ENCODE results near the gene SLC6A18.

DNA sequence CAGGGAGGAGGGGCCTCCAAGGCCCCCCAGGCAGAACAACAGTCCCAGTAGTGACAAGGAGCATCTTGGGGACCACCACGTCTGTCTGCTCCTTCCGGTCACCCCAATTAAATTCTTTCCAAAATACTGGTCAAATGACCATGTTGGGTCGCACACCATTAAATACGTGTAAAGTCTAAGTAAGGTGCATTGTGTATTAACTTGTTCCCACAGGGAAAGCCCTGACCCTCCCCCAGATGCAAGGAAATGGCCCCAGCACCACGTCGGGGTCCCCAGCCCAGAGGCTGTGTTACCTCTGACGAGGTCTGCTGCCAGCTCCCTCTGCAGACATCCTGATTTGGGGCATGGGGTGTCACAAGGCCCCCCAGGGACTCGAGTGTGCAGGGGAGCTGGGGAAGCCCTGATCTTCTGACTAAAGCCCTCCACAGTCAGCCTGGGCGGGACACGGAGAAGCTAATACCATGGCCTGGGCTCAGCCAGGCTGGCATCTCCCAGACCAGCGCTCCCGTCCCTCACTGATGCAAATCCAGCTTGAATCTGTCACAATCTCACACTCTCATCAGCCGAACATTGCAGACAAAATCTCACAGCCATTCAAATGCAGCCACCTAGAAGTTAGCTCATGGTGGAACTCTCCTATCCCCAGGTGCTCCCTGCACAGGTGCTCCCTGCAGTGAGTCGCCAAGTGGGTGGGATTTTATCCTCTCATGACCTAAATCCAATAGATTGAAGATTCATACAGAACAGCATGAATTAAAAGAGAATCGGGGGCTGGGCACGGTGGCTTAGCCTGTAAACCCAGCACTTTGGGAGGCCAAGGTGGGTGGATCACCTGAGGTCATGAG, 56.1 kb downstream of the SLC6A18 start:
- TF ChIP-seq, protein P1, sequence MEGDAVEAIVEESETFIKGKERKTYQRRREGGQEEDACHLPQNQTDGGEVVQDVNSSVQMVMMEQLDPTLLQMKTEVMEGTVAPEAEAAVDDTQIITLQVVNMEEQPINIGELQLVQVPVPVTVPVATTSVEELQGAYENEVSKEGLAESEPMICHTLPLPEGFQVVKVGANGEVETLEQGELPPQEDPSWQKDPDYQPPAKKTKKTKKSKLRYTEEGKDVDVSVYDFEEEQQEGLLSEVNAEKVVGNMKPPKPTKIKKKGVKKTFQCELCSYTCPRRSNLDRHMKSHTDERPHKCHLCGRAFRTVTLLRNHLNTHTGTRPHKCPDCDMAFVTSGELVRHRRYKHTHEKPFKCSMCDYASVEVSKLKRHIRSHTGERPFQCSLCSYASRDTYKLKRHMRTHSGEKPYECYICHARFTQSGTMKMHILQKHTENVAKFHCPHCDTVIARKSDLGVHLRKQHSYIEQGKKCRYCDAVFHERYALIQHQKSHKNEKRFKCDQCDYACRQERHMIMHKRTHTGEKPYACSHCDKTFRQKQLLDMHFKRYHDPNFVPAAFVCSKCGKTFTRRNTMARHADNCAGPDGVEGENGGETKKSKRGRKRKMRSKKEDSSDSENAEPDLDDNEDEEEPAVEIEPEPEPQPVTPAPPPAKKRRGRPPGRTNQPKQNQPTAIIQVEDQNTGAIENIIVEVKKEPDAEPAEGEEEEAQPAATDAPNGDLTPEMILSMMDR (IDR thresholded peaks at IDR 0.05; ENCODE audit: low read depth, low read length) = no peak
- TF ChIP-seq EZH2phosphoT487 (IDR thresholded peaks at IDR 0.05; ENCODE audit: low read depth) = no peak

Data from OCI-LY3 (cell line).